ENCODE measurements around the gene OR10J1.

The OR10J1 gene

GRCh38 chr1:159439422-159439821 is at the start of gene OR10J1:
Gene OR10J1 (plus strand): TSS chr1:159439722. CDS start chr1:159439792, 70 bp downstream.
- Histone ChIP-seq H3K4me1 (ENCODE audit: control insufficient read depth, insufficient read depth, low read length) (no peaks in the 10 kb centered on the region), H3K9ac (ENCODE audit: low read length) (no peak within 1 kb of the TSS), H3K27me3 (ENCODE audit: control insufficient read depth, insufficient read depth, low read length) (no peaks in the 10 kb centered on the region), H3K4me3 (ENCODE audit: low read length) (no peak within 1 kb of the TSS), H3K36me3 (ENCODE audit: control insufficient read depth, insufficient read depth, low read length) (no peaks in the 10 kb centered on the region), H3K9me3 (ENCODE audit: control insufficient read depth, low read length) (no peaks in the 10 kb centered on the region)

GRCh38 chr1:159406821-159407220 is 32.7 kb upstream of the OR10J1 start:
- no peaks in the 10 kb centered on the region for H3K36me3 ChIP-seq (ENCODE audit: control insufficient read depth, insufficient read depth, low read length)

GRCh38 chr1:159408862-159409400 is 30.6 kb upstream of the OR10J1 start:
- Histone ChIP-seq H3K9me3 (ENCODE audit: control insufficient read depth, low read length) (no peaks in the 10 kb centered on the region), H3K9ac (ENCODE audit: low read length) (no peak overlapping the region), H3K27me3 (ENCODE audit: control insufficient read depth, insufficient read depth, low read length) (no peaks in the 10 kb centered on the region), H3K36me3 (ENCODE audit: control insufficient read depth, insufficient read depth, low read length) (no peaks in the 10 kb centered on the region), H3K4me3 (ENCODE audit: low read length) (no peak overlapping the region), H3K4me1 (ENCODE audit: control insufficient read depth, insufficient read depth, low read length) (no peaks in the 10 kb centered on the region)

More at GRCh38 chr1:159406821-159407220, 32.7 kb upstream of the OR10J1 start:
- Histone ChIP-seq H3K9me3 (ENCODE audit: control insufficient read depth, low read length) (no peaks in the 10 kb centered on the region), H3K9ac (ENCODE audit: low read length) (no peak overlapping the region), H3K4me1 (ENCODE audit: control insufficient read depth, insufficient read depth, low read length) (no peaks in the 10 kb centered on the region), H3K27me3 (ENCODE audit: control insufficient read depth, insufficient read depth, low read length) (no peaks in the 10 kb centered on the region), H3K4me3 (ENCODE audit: low read length) (no peak overlapping the region)

- no peak overlapping the region for H3K9ac ChIP-seq (ENCODE audit: low read length)
- H3K9me3 ChIP-seq (ENCODE audit: control insufficient read depth, low read length): no peaks in the 10 kb centered on the region
- no peak overlapping the region for H3K4me3 ChIP-seq (ENCODE audit: low read length)
- no peaks in the 10 kb centered on the region for H3K4me1 ChIP-seq (ENCODE audit: control insufficient read depth, insufficient read depth, low read length)
- H3K27me3 ChIP-seq (ENCODE audit: control insufficient read depth, insufficient read depth, low read length): no peaks in the 10 kb centered on the region
- no peaks in the 10 kb centered on the region for H3K36me3 ChIP-seq (ENCODE audit: control insufficient read depth, insufficient read depth, low read length)
Observed at GRCh38 chr1:159421821-159422220, 17.7 kb upstream of the OR10J1 start.

GRCh38 chr1:159428536-159428935 is 11.0 kb upstream of the OR10J1 start:
- no peak overlapping the region for H3K4me3 ChIP-seq (ENCODE audit: low read length)
- no peaks in the 10 kb centered on the region for H3K9me3 ChIP-seq (ENCODE audit: control insufficient read depth, low read length)
- no peak overlapping the region for H3K9ac ChIP-seq (ENCODE audit: low read length)
- H3K27me3 ChIP-seq (ENCODE audit: control insufficient read depth, insufficient read depth, low read length): no peaks in the 10 kb centered on the region
- H3K4me1 ChIP-seq (ENCODE audit: control insufficient read depth, insufficient read depth, low read length): no peaks in the 10 kb centered on the region
- no peaks in the 10 kb centered on the region for H3K36me3 ChIP-seq (ENCODE audit: control insufficient read depth, insufficient read depth, low read length)

- Histone ChIP-seq H3K4me3 (ENCODE audit: low read length) (no peak overlapping the region), H3K27me3 (ENCODE audit: control insufficient read depth, insufficient read depth, low read length) (no peaks in the 10 kb centered on the region), H3K9me3 (ENCODE audit: control insufficient read depth, low read length) (no peaks in the 10 kb centered on the region), H3K9ac (ENCODE audit: low read length) (no peak overlapping the region), H3K4me1 (ENCODE audit: control insufficient read depth, insufficient read depth, low read length) (no peaks in the 10 kb centered on the region), H3K36me3 (ENCODE audit: control insufficient read depth, insufficient read depth, low read length) (no peaks in the 10 kb centered on the region)
Observed at GRCh38 chr1:159429074-159429861, 10.3 kb upstream of the OR10J1 start.

GRCh38 chr1:159430985-159431384 is 8.5 kb upstream of the OR10J1 start:
- Histone ChIP-seq H3K4me1 (ENCODE audit: control insufficient read depth, insufficient read depth, low read length) (no peaks in the 10 kb centered on the region), H3K9me3 (ENCODE audit: control insufficient read depth, low read length) (no peaks in the 10 kb centered on the region), H3K27me3 (ENCODE audit: control insufficient read depth, insufficient read depth, low read length) (no peaks in the 10 kb centered on the region), H3K36me3 (ENCODE audit: control insufficient read depth, insufficient read depth, low read length) (no peaks in the 10 kb centered on the region), H3K9ac (ENCODE audit: low read length) (no peak overlapping the region), H3K4me3 (ENCODE audit: low read length) (no peak overlapping the region)

- no peaks in the 10 kb centered on the region for H3K36me3 ChIP-seq (ENCODE audit: control insufficient read depth, insufficient read depth, low read length)
- H3K27me3 ChIP-seq (ENCODE audit: control insufficient read depth, insufficient read depth, low read length): no peaks in the 10 kb centered on the region
Observed at GRCh38 chr1:159431904-159432303, 7.6 kb upstream of the OR10J1 start, which contains the start of gene OR10J4. Gene OR10J4 (plus strand): TSS chr1:159432204.

GRCh38 chr1:159436469-159436868 is 3.1 kb upstream of the OR10J1 start:
- Histone ChIP-seq H3K27me3 (ENCODE audit: control insufficient read depth, insufficient read depth, low read length) (no peaks in the 10 kb centered on the region), H3K4me3 (ENCODE audit: low read length) (no peak overlapping the region), H3K36me3 (ENCODE audit: control insufficient read depth, insufficient read depth, low read length) (no peaks in the 10 kb centered on the region), H3K9ac (ENCODE audit: low read length) (no peak overlapping the region), H3K4me1 (ENCODE audit: control insufficient read depth, insufficient read depth, low read length) (no peaks in the 10 kb centered on the region), H3K9me3 (ENCODE audit: control insufficient read depth, low read length) (no peaks in the 10 kb centered on the region)

More at GRCh38 chr1:159431904-159432303, 7.6 kb upstream of the OR10J1 start, which contains the start of gene OR10J4:
- no peaks in the 10 kb centered on the region for H3K9me3 ChIP-seq (ENCODE audit: control insufficient read depth, low read length)
- H3K9ac ChIP-seq (ENCODE audit: low read length): no peak within 1 kb of the TSS
- H3K4me3 ChIP-seq (ENCODE audit: low read length): no peak within 1 kb of the TSS
- no peaks in the 10 kb centered on the region for H3K4me1 ChIP-seq (ENCODE audit: control insufficient read depth, insufficient read depth, low read length)

GRCh38 chr1:159441360-159441759 is 1.8 kb downstream of the OR10J1 start:
- Histone ChIP-seq H3K4me1 (ENCODE audit: control insufficient read depth, insufficient read depth, low read length) (no peaks in the 10 kb centered on the region), H3K27me3 (ENCODE audit: control insufficient read depth, insufficient read depth, low read length) (no peaks in the 10 kb centered on the region), H3K4me3 (ENCODE audit: low read length) (no peak overlapping the region), H3K9me3 (ENCODE audit: control insufficient read depth, low read length) (no peaks in the 10 kb centered on the region), H3K36me3 (ENCODE audit: control insufficient read depth, insufficient read depth, low read length) (no peaks in the 10 kb centered on the region), H3K9ac (ENCODE audit: low read length) (no peak overlapping the region)

- Histone ChIP-seq H3K9me3 (ENCODE audit: control insufficient read depth, low read length) (no peaks in the 10 kb centered on the region), H3K9ac (ENCODE audit: low read length) (no peak overlapping the region), H3K36me3 (ENCODE audit: control insufficient read depth, insufficient read depth, low read length) (no peaks in the 10 kb centered on the region), H3K4me3 (ENCODE audit: low read length) (no peak overlapping the region), H3K27me3 (ENCODE audit: control insufficient read depth, insufficient read depth, low read length) (no peaks in the 10 kb centered on the region), H3K4me1 (ENCODE audit: control insufficient read depth, insufficient read depth, low read length) (no peaks in the 10 kb centered on the region)
Observed at GRCh38 chr1:159442428-159442827, 2.9 kb downstream of the OR10J1 start.

- Histone ChIP-seq H3K4me3 (ENCODE audit: low read length) (no peak overlapping the region), H3K9me3 (ENCODE audit: control insufficient read depth, low read length) (no peaks in the 10 kb centered on the region), H3K9ac (ENCODE audit: low read length) (no peak overlapping the region), H3K27me3 (ENCODE audit: control insufficient read depth, insufficient read depth, low read length) (no peaks in the 10 kb centered on the region), H3K4me1 (ENCODE audit: control insufficient read depth, insufficient read depth, low read length) (no peaks in the 10 kb centered on the region), H3K36me3 (ENCODE audit: control insufficient read depth, insufficient read depth, low read length) (no peaks in the 10 kb centered on the region)
Observed at GRCh38 chr1:159443066-159443750, 3.7 kb downstream of the OR10J1 start.

Measured in mucosa of stomach (tissue), 1 donor.